PC-3 (cell line): ENCODE measurements around the gene NOSIP.

Source experiments
- CTCF ChIP-seq: fragments of 300-600 bp; sonication (generic); conservative IDR thresholded peaks from 2 replicates; pipeline ENCODE4 v1.5.1; 2017; ENCODE audit warnings: antibody characterized with exemption, low read depth, mild to moderate bottlenecking, low read length
- EZH2 ChIP-seq: fragments of 300-600 bp; sonication (generic); IDR thresholded peaks from one replicate; pipeline ENCODE4 v1.6.1; 2017; ENCODE audit warnings: antibody characterized with exemption, mild to moderate bottlenecking, low read length; ENCODE audit not compliant: unreplicated experiment
- EZH2phosphoT487 ChIP-seq: fragments of 300-600 bp; sonication (generic); IDR thresholded peaks from 2 replicates; pipeline ENCODE4 v1.6.1; 2018; ENCODE audit warnings: mild to moderate bottlenecking, antibody characterized with exemption, low read length, borderline replicate concordance

DNA sequence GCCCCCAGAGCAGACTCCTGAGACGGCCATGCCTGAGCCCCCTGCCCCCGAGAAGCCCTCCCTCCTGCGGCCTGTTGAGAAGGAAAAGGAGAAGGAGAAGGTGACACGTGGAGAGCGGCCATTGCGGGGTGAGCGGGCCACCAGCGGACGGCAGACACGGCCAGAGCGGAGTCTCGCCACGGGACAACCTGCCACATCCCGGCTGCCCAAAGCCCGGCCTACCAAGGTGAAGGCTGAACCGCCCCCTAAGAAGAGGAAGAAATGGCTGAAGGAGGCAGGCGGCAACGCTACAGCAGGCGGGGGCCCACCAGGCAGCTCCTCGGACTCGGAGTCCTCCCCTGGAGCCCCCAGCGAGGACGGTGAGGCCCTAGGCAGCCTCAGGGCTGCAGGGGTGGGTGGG lies 35.5 kb upstream of the NOSIP start:
- no peak for TF ChIP-seq CTCF
- no peak for TF ChIP-seq EZH2phosphoT487
- no peak for TF ChIP-seq EZH2
